LNCaP clone FGC (cell line): ENCODE results near the gene APIP.
A peak's percentile ranks its signal among the peaks of the same experiment; 100 is the strongest.
"Not testable (repeated sequence)": the region's sequence is repeated elsewhere in the genome, so short reads cannot be mapped to it uniquely, and the experiment has no call there.

Experiments
- DNase-seq: peaks from one replicate; pipeline ENCODE4 v3.0.0-alpha.2; 2011; ENCODE audit warnings: low read depth
- H3K4me3 ChIP-seq: 2 replicates; pipeline ENCODE4 v1.5.1; 2011; ENCODE audit warnings: mild to moderate bottlenecking, low read depth, low read length, control low read depth
- CTCF ChIP-seq: IDR thresholded peaks from 2 replicates; pipeline ENCODE4 v1.5.1; 2012; ENCODE audit warnings: mild to moderate bottlenecking; ENCODE audit not compliant: control insufficient read depth, insufficient read depth; ENCODE audit errors: extremely low read depth

The APIP gene

DNA sequence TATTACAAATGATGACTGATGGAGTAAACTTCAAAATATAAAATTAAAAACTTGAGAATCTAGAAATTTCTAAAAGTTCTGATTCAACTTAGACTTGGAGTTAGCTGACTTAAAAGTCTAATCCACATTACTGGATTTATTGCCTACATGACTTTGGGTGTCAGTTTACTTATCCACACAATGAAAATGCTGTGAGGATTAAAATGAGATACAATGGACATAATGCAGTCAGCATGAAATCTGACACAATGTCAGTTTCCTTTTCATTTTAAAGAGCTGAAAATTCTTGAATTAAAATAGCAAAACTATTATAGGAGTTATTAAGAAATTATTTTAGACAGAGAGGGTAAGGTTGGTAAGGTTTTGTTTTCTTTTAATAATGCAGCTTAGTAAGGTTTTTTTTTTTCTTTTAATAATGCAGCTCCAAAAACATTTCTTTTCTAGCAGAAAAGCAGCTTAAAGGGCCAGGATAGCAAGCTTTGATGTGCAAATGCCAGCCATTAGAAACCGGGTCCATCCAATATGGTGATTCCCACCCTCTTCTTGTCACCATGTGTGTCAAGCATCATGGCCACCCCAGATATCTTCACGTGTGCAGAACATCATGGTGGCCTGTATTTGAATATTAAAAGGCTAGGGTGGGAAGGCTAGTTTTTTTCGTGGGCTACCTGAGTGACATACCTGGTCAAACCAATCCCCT is 18.9 kb downstream of the APIP start:
- TF ChIP-seq CTCF: no peak
- no peak overlapping the region for H3K4me3 ChIP-seq
- no peak for DNase-seq

- not testable (repeated sequence) for DNase-seq, H3K4me3 ChIP-seq
Measured at GRCh38 chr11:34896191-34896590, 20.0 kb downstream of the APIP start.

- no peak for TF ChIP-seq CTCF
- no peak for DNase-seq
- no peak overlapping the region for H3K4me3 ChIP-seq
Measured at GRCh38 chr11:34893416-34893815, 22.8 kb downstream of the APIP start.

DNA sequence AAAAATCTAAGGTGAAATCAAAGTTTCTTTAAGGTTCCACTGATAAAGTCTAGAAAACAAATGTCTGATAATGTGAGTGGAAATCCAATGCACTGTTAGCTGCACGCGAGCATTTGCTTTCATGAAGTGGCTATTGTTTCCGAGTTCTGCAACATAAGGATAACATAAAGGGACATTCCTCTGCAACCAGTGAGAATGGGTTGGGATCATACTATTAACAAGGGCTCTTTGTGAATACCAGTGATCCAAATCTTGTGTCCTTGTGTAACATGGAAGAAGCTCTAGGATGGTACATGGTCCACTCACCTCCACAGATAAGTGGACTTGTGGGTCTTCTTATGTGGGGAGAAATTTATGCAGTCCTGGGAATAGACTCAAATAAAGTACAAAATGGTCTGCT is 24.6 kb downstream of the APIP start:
- no peak overlapping the region for H3K4me3 ChIP-seq
- TF ChIP-seq CTCF: no peak
- DNase-seq: no peak

DNA sequence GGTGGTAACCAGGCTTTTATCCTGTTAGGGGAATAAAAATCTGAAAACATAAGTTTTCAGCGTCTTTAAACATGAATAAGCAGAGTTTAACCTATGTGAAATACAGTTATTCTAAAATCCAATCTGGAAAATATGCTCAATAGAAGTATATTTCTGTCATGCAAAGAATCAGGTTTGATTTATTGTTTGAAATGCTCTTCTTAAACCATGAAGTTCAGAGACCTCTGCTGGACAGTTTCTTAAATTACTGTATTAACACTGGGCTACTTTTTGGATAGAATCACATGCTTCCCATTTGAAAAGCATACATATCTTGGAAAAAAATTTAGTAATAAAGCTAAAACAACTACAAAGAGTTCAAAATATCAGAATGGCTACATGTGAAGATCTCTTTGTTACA is 25.4 kb downstream of the APIP start:
- TF ChIP-seq CTCF: peak; percentile 53
- DNase-seq: peak; percentile 36
- H3K4me3 ChIP-seq: no peak overlapping the region

DNA sequence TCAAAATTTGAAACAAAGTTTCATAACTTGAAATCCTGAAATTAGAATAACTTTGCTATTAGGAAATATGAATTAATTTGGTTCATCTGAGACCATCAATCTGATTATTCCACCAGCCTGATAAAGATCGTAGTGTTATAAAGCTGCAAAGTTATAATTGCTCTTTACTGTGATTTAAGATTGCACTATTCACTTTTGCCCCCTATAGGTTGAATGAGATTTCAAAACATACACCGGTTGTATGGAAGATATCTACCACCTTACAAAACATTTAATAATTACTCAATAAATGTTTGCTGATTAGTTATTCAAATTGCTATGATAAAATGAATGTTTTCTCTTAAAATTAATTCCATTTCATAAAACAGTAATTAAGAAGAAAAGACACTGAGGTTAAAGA is 26.1 kb downstream of the APIP start:
- H3K4me3 ChIP-seq: no peak overlapping the region
- TF ChIP-seq CTCF: peak; percentile 39
- no peak for DNase-seq

DNA sequence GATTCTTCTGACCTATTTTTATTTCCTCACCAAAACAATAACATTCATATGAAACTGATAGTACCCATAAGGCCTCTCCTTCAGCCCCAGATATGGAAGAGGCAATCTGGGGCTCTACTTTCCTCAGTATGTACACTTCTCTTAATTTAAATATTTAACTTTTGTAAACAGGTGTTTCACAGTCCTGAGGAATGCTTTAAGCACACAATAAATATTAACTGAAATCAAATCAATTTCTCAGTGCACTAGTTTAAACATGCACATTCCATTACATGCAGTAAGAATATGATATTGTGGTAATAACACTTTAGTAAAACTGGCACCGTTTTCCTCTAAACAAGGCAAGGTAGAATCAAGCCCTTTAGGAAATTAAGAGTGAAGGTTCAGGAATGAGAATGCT is 28.9 kb downstream of the APIP start:
- DNase-seq: peak; percentile 19
- no peak overlapping the region for H3K4me3 ChIP-seq
- no peak for TF ChIP-seq CTCF
